Fibroblast of lung (primary cell): ENCODE measurements around the gene CIAO3.

ENCODE experiments used
- EZH2 ChIP-seq: IDR thresholded peaks from 2 replicates; pipeline ENCODE4 v1.5.1; 2012; ENCODE audit warnings: low read length, control low read depth, mild to moderate bottlenecking; ENCODE audit errors: missing control alignments
- TF ChIP-seq, protein P1 (sequence below), 2 donors: IDR thresholded peaks in 1 of 2; conservative IDR thresholded peaks in 1 of 2; 1 replicate in 1 of 2; 2 replicates in 1 of 2; pipeline ENCODE4 v1.5.1; 2011 to 2012; ENCODE audit warnings: low read length in 2 of 2, control low read depth in 1 of 2, inconsistent platforms in 1 of 2, low read depth in 1 of 2, mild to moderate bottlenecking in 1 of 2

DNA sequence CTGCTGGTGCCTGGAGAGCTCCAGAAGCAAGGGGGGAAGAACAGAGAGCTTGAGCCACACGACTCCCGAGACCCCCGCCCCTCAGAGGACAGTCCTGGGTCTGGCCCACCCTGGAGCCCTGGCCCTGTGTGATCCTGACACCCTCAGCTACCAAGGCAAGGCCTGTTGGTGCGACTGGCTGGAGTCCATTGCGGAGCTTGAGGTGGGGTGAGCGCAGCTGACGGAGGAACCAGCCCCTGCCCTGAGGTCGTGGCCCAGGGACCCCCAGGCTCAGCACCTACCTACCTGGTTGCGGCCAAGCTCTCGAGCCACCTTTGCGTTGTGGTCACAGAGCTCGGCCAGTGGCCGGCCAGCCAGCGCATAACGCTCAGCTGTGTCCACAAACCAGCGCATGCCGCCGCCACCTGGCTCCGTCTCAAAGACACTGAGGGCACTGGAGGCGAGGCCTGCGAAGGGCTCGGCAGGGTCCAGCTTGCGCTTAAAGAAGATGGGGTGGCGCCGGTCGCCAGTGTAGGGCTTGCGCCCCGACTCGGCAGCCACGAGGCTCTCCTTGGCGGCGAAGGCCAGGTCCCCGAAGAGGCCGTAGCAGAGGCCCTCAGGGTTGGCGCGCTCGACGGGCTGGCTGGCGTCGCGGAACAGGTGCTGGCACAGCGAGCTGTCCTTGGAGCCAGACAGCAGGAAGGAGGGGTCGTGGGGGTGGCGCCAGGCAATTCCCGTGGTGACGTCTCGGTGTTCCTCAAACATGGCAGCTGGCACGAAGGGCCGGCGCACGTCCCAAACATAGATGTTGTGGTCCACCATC, 54.1 kb downstream of the CIAO3 start:
- TF ChIP-seq, protein P1, sequence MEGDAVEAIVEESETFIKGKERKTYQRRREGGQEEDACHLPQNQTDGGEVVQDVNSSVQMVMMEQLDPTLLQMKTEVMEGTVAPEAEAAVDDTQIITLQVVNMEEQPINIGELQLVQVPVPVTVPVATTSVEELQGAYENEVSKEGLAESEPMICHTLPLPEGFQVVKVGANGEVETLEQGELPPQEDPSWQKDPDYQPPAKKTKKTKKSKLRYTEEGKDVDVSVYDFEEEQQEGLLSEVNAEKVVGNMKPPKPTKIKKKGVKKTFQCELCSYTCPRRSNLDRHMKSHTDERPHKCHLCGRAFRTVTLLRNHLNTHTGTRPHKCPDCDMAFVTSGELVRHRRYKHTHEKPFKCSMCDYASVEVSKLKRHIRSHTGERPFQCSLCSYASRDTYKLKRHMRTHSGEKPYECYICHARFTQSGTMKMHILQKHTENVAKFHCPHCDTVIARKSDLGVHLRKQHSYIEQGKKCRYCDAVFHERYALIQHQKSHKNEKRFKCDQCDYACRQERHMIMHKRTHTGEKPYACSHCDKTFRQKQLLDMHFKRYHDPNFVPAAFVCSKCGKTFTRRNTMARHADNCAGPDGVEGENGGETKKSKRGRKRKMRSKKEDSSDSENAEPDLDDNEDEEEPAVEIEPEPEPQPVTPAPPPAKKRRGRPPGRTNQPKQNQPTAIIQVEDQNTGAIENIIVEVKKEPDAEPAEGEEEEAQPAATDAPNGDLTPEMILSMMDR (conservative IDR thresholded peaks at IDR 0.05 in 1 of 2, IDR thresholded peaks at IDR 0.05 in 1 of 2; ENCODE audit: low read depth in 1 of 2, low read length in 2 of 2), result no peak
- no peak for TF ChIP-seq EZH2
